ENCODE results near the gene FAM171A2.
"Not testable (repeated sequence)": the region's sequence is repeated elsewhere in the genome, so short reads cannot be mapped to it uniquely, and the experiment has no call there.

The FAM171A2 gene

DNA sequence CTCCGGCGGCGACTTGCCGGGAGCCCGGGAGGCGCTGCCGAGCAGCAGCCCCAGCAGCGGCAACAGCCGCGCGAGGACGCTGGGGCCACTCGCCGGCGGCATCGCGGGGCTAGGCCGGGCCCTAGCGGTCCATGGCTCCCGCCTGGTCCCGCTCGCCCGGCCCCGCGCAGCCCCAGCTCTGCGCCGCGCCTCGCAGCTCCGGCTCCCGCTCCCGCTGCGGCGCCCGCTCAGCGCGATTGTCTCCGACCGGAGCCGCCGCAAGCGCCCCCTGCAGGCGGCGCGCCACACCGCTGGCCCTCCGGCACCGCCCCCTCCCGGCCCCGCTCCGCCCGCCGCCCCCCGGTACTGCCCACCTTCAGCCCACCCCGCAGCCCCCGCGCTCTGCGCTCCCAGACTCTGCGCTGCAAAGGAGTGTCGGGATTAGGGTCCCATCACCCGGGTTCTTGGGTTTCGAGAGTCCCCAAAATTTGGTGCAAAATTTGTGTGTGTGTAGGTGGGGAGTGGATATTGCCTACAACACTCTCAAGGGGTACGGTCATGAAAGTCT lies at the start of gene FAM171A2:
FAM171A2 (minus strand) TSS at position 241 of the 547 bp plus-strand sequence; CDS start at position 102, 139 bp downstream.
- DNase-seq: peak; percentile 73 to 82
- TF ChIP-seq GATA1 (IDR thresholded peaks at IDR 0.05; ENCODE audit: low read depth, low read length) (no peak), POLR2A (IDR thresholded peaks at IDR 0.05; ENCODE audit: low read length) (no peak)

DNA sequence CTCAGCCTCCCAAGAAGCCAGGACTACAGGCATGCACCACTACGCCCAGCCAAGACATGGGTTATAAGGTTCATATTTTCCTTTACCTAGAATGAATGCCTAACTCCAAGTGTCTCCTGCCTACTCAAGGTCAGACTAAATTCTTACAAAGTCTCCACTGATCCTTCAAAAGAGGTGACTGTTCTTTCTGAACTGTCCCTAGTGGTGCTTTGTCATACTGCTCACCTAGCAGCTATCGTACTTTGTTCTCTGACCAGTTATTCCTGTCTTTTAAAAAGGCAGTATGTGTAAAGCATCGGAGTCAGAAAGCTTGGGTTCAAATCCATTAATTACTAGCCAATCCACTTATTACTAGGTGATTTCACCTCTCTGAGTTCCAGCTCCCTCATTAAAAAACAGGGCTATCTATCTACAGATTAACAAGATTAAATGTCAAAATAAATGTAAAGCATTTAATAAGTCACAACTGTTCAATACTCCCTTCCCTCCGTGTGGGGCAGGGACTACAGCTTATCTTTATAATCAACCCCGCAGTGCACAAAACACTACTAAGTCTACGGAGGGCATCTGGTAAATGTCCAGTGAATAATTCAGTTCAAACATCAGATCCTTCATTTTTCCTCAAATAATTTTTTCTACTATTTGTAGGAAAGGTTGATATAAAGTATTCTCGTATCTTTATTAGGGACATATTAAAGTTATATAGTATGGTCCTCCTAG lies 45.8 kb upstream of the FAM171A2 start:
- DNase-seq: no peak
- no peak for TF ChIP-seq GATA1 (IDR thresholded peaks at IDR 0.05; ENCODE audit: low read depth, low read length)

GRCh38 chr17:44408786-44409185 lies 45.1 kb upstream of the FAM171A2 start:
- no peak for DNase-seq
- no peak for TF ChIP-seq GATA1 (IDR thresholded peaks at IDR 0.05; ENCODE audit: low read depth, low read length)
- no peak for TF ChIP-seq POLR2A (IDR thresholded peaks at IDR 0.05; ENCODE audit: low read length)

GRCh38 chr17:44402564-44403172 lies 39.0 kb upstream of the FAM171A2 start:
- no peak for TF ChIP-seq POLR2A (IDR thresholded peaks at IDR 0.05; ENCODE audit: low read length)
- TF ChIP-seq GATA1 (IDR thresholded peaks at IDR 0.05; ENCODE audit: low read depth, low read length): no peak
- no peak for DNase-seq

- peak; percentile 26 to 51 for DNase-seq
- no peak for TF ChIP-seq GATA1 (IDR thresholded peaks at IDR 0.05; ENCODE audit: low read depth, low read length)
- TF ChIP-seq POLR2A (IDR thresholded peaks at IDR 0.05; ENCODE audit: low read length): no peak
Observed at GRCh38 chr17:44400226-44400847, 36.7 kb upstream of the FAM171A2 start.

GRCh38 chr17:44398692-44399691 lies 35.3 kb upstream of the FAM171A2 start:
- TF ChIP-seq GATA1 (IDR thresholded peaks at IDR 0.05; ENCODE audit: low read depth, low read length) (no peak), POLR2A (IDR thresholded peaks at IDR 0.05; ENCODE audit: low read length) (no peak)
- no peak for DNase-seq

- no peak for TF ChIP-seq POLR2A (IDR thresholded peaks at IDR 0.05; ENCODE audit: low read length)
- no peak for TF ChIP-seq GATA1 (IDR thresholded peaks at IDR 0.05; ENCODE audit: low read depth, low read length)
- DNase-seq: no peak
Observed at GRCh38 chr17:44397479-44398440, 34.1 kb upstream of the FAM171A2 start.

GRCh38 chr17:44396946-44397345 lies 33.3 kb upstream of the FAM171A2 start:
- no peak for DNase-seq
- TF ChIP-seq GATA1 (IDR thresholded peaks at IDR 0.05; ENCODE audit: low read depth, low read length) (no peak), POLR2A (IDR thresholded peaks at IDR 0.05; ENCODE audit: low read length) (no peak)

DNA sequence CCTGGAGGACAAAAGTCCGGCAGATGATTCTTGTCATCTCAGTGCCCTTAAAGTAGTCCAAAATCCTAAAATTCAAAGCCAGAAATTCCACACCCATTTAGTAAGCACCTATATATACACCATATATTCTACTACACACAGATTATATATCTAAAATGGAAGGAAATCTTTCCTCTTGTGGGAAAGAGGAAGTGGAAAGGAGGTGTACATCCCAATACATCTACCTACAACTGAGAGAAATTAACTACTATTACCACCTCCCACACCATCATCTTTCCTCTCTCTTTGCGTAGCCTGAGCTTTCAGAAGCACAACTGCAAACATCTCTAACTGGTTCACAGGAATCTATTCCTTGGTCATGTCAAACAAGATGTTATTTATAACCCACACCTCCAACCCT lies 31.2 kb upstream of the FAM171A2 start:
- TF ChIP-seq POLR2A (IDR thresholded peaks at IDR 0.05; ENCODE audit: low read length) (no peak), GATA1 (IDR thresholded peaks at IDR 0.05; ENCODE audit: low read depth, low read length) (no peak)
- DNase-seq: no peak

- DNase-seq: not testable (repeated sequence)
Observed at GRCh38 chr17:44394112-44394511, 30.5 kb upstream of the FAM171A2 start.

DNA sequence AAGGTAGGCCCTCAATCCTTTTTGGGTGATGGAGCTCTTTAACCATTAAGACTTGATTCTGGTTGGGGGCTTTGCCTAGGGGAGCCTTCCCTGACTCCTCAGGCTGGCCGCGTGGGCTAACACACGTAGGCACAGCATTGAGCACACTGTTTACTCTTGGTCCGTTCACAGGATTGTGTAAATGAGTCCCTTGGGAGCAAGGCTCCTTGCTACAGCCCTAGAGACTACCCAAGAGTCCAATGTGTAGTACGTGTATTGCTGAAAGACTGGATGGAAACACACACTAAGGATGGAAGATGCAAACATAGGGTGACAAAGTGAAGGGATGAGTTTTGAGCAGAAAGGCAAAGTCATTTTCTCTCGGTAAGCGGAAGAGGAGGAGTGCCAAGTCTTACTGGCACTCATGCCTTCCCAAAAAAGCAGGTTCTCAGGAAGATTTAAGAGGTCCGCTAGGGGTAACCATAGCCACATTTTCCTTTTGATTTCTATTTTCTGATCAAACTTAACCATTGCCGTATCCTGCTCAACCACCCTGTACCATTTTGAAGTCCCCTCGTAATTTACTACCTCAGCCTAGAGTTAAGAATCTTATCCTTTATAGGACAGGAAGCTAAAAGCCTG lies 26.7 kb upstream of the FAM171A2 start:
- DNase-seq: no peak
- TF ChIP-seq POLR2A (IDR thresholded peaks at IDR 0.05; ENCODE audit: low read length) (no peak), GATA1 (IDR thresholded peaks at IDR 0.05; ENCODE audit: low read depth, low read length) (no peak)

GRCh38 chr17:44389723-44390202 lies 26.1 kb upstream of the FAM171A2 start:
- TF ChIP-seq POLR2A (IDR thresholded peaks at IDR 0.05; ENCODE audit: low read length) (peak; percentile 70), GATA1 (IDR thresholded peaks at IDR 0.05; ENCODE audit: low read depth, low read length) (no peak)
- peak; percentile 70 to 86 for DNase-seq
